ENCODE measurements around the gene CHTOP.

DNA sequence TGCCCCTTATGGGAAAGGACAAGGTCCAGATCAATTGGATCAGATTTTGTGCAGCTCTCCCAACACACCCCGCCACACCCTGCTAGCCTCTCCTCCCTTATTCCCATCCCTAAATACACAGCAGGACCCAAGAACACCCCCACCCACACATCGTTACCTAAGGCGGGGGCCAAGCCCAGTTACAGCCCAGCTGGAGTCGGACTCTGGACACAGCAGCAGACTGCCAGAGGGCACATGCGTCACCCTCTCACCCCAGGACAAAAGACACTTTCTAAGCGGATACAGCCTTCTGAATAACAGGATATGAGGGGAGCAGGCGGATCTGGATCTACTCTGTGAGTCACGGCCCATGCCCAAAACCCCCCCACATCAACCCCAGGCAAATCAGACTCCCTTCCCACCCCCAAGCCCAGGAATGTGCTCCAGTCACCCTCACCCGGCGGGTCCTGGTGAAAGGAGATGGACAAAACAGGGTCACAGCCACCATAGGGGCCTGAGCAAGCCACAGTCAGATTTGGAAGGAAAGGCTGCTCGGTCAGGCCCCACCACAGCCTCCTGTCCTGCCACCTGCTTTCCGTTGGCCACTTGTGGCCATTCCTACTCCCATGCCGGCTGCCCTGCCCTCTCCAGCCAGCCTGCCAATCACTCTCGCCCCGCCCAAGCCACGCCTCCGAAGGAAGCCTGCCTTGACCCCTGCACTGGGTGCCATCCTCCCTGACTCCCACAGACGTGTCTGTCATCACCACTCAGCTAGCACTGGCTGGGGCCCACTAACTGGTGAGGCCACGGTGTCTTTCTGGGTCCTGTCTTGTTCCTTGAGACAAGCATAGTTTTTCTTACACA is 24.9 kb upstream of the CHTOP start:
- TF ChIP-seq, protein P1, sequence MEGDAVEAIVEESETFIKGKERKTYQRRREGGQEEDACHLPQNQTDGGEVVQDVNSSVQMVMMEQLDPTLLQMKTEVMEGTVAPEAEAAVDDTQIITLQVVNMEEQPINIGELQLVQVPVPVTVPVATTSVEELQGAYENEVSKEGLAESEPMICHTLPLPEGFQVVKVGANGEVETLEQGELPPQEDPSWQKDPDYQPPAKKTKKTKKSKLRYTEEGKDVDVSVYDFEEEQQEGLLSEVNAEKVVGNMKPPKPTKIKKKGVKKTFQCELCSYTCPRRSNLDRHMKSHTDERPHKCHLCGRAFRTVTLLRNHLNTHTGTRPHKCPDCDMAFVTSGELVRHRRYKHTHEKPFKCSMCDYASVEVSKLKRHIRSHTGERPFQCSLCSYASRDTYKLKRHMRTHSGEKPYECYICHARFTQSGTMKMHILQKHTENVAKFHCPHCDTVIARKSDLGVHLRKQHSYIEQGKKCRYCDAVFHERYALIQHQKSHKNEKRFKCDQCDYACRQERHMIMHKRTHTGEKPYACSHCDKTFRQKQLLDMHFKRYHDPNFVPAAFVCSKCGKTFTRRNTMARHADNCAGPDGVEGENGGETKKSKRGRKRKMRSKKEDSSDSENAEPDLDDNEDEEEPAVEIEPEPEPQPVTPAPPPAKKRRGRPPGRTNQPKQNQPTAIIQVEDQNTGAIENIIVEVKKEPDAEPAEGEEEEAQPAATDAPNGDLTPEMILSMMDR (IDR thresholded peaks at IDR 0.05; ENCODE audit: control extremely low read depth in 1 of 3, insufficient read depth in 1 of 3, low read depth in 1 of 3, low read length in 3 of 3): no peak
- TF ChIP-seq EP300 (IDR thresholded peaks at IDR 0.05; ENCODE audit: borderline replicate concordance in 1 of 2, low read depth in 2 of 2, low read length in 2 of 2): no peak
- no peak for TF ChIP-seq POLR2A (IDR thresholded peaks at IDR 0.05; ENCODE audit: control extremely low read depth in 1 of 2, low read depth in 2 of 2, low read length in 2 of 2)
